GM18499 (cell line): ENCODE results near the gene PIGR.

Source experiments
- ATAC-seq: cut with Tn5 transposase; IDR thresholded peaks from one replicate; pipeline ENCODE4 v1.9.1; 2021; ENCODE audit warnings: moderate number of reproducible peaks; ENCODE audit not compliant: insufficient read depth, unreplicated experiment

PIGR gene, protein sequence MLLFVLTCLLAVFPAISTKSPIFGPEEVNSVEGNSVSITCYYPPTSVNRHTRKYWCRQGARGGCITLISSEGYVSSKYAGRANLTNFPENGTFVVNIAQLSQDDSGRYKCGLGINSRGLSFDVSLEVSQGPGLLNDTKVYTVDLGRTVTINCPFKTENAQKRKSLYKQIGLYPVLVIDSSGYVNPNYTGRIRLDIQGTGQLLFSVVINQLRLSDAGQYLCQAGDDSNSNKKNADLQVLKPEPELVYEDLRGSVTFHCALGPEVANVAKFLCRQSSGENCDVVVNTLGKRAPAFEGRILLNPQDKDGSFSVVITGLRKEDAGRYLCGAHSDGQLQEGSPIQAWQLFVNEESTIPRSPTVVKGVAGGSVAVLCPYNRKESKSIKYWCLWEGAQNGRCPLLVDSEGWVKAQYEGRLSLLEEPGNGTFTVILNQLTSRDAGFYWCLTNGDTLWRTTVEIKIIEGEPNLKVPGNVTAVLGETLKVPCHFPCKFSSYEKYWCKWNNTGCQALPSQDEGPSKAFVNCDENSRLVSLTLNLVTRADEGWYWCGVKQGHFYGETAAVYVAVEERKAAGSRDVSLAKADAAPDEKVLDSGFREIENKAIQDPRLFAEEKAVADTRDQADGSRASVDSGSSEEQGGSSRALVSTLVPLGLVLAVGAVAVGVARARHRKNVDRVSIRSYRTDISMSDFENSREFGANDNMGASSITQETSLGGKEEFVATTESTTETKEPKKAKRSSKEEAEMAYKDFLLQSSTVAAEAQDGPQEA

DNA sequence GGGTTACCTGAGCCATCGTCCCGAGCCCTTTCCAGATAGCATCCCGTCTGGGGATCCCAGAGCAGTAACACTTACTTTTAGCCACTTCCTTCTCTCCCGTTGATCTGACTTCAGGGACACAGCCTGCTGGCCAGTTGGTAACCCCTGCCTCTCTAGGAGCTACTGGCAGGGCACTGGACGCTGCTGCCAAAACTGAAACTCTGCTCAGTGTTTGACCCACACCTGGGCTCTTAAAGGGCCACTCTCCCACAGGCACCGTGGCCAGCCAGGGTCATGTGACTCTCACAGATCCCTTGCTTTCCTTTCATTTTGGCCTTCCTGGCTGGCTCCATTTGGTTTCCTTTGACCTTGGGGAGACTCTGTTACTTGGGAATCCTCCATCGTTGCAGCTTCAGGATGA is at the start of gene PIGR:
Gene PIGR, minus strand, starts transcription at position 206 of the 400 bp plus-strand sequence. CDS start 5,935 bp downstream, outside the sequence.
- ATAC-seq = no peak

DNA sequence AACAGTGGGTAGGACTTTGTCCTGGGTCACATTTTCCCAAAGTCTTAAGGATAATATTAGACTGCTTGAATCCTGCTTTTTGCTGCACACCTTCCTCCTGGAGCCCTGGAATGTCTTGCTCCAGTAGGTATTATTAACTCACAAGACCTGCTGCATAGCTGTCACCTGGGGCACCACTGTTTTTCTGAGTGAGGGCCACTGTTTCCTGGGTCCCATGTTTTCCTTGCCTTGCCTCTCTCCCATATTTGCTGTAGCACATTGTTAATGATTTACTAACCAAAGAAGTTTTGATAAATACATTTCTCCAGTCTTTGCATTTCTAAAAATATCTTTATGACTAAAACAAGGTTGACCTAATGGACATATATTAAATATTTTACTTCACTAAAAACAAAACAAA is 46.5 kb upstream of the PIGR start:
- ATAC-seq = no peak

DNA sequence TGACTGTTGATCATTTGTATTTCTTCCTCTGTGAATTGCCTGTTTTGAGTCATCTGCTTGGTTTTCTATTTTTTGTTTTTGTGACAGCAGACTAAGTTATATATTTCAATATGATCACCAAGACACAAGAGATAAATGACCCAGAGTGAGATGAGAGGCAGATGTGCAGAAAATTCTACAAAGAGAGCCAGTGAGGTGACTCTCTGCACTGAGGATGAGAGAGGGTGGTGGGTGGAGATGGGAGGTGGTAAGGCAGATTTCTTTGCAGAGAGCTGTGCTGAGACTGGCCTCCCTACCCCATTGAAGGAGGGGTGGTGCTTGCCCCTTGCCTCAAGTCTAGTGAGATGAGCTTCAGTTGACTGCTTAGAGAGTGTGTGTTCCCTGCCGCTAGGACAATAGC is 41.6 kb upstream of the PIGR start:
- no peak for ATAC-seq

DNA sequence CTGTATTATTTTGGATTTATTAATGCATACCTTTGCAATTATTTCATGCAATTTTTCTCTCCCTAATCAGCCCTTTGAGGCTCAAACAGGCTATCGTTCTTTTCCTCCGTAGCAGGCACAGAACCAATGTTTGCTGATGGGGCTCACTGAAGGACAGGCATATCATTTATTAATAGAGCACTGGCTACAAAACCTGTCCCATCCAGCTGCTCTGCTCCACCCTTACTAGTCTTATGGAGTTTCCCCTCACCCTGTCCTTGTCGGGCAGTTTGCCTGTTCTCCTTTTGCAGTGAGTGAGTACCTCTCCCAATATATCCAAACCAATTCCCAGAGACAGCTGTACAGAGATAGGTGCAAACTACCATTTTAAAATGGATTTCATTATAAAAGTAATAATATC is 40.6 kb upstream of the PIGR start:
- ATAC-seq = no peak

DNA sequence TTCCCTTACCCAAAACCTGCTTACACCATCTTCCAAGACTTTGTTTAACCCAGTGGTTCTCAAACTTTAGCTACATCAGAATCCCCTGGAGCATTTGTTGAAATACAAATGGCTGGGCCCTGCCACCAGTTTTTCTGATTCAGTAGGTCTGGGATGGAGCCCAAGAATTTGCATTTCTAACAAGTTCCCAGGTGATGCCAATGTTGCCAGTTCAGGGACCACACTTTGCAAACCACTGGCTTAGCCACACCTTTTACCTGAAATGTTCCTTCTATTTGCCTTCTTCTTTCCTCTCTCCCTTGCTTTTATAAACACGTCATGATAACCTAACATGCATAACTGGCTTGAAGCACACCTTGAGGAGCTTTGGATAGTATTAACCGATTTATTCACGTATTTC is 40.1 kb upstream of the PIGR start:
- ATAC-seq = no peak

- no peak for ATAC-seq
These were observed 39.0 kb upstream of the PIGR start for GRCh38 chr1:206985162-206985749.

- no peak for ATAC-seq
These were observed 36.0 kb upstream of the PIGR start for GRCh38 chr1:206982216-206982615.

DNA sequence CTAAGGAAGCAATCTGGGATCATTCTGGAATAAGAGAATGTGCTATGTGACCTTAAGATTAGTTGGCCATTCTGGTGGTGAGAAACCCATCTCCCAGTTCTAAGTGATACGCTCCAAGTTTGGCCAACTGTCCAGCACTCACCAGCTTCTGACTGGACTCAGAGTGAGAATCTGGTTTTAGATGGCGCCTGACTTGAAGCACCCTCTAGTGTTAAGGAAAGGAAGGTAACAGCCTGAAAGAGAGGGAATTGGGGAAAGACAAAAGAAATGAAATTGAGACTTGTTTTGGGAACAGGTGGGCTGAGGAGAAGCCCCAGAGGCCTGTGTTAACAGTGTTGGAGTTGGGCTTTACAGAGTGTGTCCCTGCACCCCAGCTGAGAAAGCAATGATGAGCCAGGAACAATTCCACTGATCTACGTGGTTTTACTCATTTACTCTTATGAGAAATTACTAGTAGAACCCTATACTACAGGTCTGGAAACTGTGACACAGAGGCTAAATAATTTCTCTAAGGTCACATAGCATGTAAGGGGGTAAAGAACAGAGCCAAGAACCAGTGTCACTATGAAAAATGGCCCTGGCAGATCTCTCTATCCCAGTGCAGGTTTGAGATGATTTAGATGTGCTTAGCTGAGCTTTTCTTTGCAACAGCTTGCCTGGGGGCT is 33.2 kb upstream of the PIGR start:
- ATAC-seq = no peak

GRCh38 chr1:206978259-206978658 is 32.0 kb upstream of the PIGR start:
- ATAC-seq = no peak

DNA sequence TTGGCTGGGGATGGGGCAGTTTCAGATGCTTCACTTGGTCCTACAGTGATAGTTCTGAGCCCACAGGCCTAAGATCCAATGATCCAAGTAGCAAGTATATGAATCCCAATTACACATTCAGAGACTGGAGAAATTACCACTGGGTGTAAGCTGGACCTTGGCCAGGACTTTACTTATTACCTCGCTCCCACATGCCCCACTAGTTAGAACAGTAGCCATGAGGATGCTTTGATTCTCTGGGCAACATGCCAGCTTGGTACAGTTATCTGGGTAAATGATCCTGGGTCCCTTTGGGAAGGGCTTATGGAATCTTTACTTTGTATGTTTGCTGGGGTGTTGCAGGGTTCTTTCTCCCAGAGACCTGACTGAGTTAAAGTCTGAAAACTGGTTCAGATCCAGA is 29.0 kb upstream of the PIGR start:
- ATAC-seq = no peak

- ATAC-seq = no peak
These were observed 27.9 kb upstream of the PIGR start for GRCh38 chr1:206974140-206974539.

DNA sequence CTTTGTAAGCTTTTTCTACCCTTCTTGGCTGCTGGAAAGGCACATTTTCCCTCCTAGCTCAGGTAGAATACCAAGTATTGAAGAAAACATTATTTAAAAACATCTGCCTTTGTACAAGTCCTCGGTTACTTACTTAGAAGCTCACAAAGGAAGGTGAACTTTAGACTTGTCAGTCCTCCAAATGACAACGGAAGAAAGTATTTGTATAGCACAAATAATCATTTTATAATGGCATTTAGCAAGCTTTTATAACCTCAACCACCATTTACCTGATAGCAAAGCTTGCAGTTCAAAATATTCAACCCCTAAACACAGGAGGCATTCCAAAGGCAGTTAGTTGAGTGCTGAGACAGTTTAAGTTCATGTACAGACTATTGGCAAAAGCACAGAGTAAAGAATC is 26.5 kb upstream of the PIGR start:
- no peak for ATAC-seq

DNA sequence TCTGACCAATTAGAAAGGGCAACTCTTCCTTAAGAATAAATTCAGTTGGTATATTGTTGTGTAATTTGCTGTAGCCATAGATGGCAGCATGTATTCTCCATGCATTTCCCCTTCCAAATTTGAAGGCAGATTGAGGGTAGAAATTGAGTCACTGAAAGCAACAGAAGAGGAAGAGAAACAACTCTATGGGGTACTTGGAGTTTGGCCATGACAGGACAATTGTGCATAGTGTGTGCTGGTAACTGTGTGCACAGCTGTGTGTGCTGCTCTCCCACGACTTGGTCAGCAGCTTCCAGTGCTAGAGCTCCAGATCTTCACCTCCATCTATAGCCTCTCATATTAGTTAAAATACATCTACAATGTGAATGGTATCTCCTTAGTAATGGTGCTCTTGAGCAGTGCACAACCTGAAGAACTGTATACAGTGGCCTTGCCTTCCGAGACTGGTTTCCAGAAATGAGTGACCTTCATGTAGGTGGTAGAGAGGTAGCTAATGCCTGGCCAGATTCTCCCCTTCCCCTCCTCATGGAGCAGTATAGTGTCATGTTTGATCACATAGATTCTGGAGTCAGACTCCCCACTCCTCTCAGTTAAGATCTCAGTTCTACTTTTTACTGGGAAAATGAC is 24.9 kb upstream of the PIGR start:
- ATAC-seq = no peak

GRCh38 chr1:206970446-206970845 is 24.2 kb upstream of the PIGR start, which contains the start of gene FCAMR:
FCAMR (minus strand) TSS chr1:206970460; CDS start chr1:206970125, 335 bp downstream.
- ATAC-seq = no peak

DNA sequence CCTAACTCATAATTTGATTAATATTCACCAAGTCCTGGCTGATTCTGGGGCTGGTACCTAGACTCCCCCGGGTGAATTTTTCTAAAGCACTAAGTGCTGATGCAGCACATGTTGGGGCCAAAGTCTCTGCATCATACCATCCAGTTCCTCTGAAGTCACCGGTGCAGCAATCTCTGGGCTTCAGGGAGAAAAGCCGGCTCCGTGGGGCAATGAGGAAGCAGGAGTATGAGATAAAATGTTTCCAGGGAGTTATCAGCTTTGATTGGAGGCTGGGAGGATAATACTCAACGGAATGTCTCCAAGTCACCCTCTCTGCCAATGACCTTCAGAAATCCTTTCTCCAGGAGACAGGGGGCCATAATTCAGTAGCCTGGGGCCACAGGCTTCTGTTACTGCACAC is 22.8 kb upstream of the PIGR start:
- ATAC-seq = no peak

GRCh38 chr1:206967096-206967849 is 21.0 kb upstream of the PIGR start:
- ATAC-seq = no peak

DNA sequence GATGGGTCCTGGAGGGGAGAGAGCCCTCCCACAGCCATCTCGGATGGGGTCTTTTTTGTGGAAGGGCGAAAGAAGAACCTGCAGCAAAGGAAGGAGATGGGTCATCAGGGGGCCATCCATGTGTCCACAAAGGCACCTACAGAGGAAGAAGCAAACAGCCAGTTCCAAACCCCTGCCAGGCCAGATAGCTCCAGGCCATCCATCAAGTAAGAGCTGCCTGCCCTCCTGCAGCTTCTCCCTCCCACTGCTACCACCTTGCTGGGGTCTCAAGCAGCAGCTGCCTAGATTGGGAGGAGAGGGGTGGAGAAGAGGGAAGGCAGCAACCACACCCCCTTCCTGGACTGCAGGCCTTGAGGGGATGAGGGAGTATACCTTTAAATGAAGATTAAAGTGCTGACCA is 19.5 kb upstream of the PIGR start:
- ATAC-seq = no peak

- ATAC-seq = no peak
These were observed 17.5 kb upstream of the PIGR start for GRCh38 chr1:206963740-206964139.

DNA sequence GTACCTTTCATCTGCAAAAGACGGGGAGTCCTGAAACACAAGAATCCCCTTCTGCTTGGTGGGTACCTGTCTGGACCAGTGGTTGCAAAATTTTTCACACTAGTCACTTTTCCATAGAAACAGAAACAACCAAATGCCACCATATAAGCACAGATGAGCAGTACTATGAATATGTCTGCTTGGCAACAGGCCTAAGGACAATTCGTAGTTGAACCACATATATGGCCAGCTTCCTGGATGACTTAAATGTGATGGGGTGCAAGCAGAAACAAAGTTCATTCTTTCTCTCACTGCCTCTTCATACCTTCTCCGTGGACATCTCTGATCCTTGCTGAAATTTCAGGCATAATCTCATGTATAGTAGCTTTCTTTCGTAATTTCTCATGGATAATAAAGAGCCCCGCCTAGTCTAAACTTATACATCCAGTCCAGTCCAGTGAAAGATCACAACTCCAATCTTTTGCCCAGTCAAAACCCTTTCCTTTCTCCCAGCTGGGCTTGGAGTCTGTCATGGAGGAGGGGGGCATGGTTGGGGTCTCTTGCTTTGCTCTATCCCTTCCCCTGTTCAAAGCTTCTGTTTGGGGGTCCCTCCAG is 16.9 kb upstream of the PIGR start:
- no peak for ATAC-seq
